Neural crest cell (in vitro differentiated cells): ENCODE data around the gene CPNE1. TPM values are rescaled to one million over a fixed set of nuclear protein-coding genes. Genes with fewer than 3 reads are reported as not detected.
"Not testable (repeated sequence)": the region's sequence is repeated elsewhere in the genome, so short reads cannot be mapped to it uniquely, and the experiment has no call there.

Experiments used
- DNase-seq: peaks from one replicate; pipeline ENCODE4 v3.0.0; 2021; ENCODE audit warnings: low read depth, mixed read lengths, low spot score
- H3K27ac Mint-ChIP-seq: one replicate; pipeline ENCODE4 v1.8.0; 2021; ENCODE audit warnings: mild to moderate bottlenecking, mixed read lengths; ENCODE audit not compliant: unreplicated experiment
- H3K27me3 Mint-ChIP-seq: 2 replicates; pipeline ENCODE4 v1.8.0; 2021; ENCODE audit warnings: low read depth, mild to moderate bottlenecking, mixed read lengths
- H3K36me3 Mint-ChIP-seq: 2 replicates; pipeline ENCODE4 v1.8.0; 2021; ENCODE audit warnings: low read depth, mild to moderate bottlenecking, mixed read lengths
- H3K4me1 Mint-ChIP-seq: 2 replicates; pipeline ENCODE4 v1.8.0; 2021; ENCODE audit warnings: mixed read lengths
- H3K4me3 Mint-ChIP-seq: one replicate; pipeline ENCODE4 v1.8.0; 2021; ENCODE audit warnings: mild to moderate bottlenecking, mixed read lengths
- H3K9me3 Mint-ChIP-seq: 2 replicates; pipeline ENCODE4 v1.8.0; 2021; ENCODE audit warnings: mixed read lengths
- total RNA-seq: library from RNA; stranded (reverse); gene quantifications from 2 replicates; pipeline ENCODE4 v1.2.1, GENCODE V29; 2021
- TF ChIP-seq, protein P1 (sequence below): fragments of 200-600 bp; sonication (generic); conservative IDR thresholded peaks from 2 replicates; pipeline ENCODE4 v1.5.0; 2021; ENCODE audit warnings: antibody characterized with exemption, mild to moderate bottlenecking

CPNE1 gene
- total RNA-seq, 1 donor from 2014 or later: 236 TPM

DNA sequence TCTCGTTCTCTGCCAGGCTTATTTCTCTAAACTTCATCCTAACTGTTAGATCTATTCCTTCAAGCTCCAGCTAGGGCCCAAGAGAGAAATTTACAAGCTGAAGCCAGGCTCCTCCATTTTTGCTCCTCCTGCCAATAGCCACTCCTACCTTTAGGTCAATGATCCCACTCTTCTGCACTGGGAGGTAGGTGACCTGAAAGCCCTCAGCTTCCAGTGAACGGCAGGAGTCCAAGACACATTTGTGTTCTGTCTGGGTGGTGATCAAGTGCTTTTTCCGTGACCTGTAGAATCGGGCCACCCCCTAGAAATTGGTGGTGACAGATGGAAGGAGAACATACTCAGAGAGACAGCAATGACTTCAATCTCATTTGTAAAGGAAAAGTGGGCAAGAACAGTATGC, 25.6 kb upstream of the CPNE1 start:
- TF ChIP-seq, protein P1, sequence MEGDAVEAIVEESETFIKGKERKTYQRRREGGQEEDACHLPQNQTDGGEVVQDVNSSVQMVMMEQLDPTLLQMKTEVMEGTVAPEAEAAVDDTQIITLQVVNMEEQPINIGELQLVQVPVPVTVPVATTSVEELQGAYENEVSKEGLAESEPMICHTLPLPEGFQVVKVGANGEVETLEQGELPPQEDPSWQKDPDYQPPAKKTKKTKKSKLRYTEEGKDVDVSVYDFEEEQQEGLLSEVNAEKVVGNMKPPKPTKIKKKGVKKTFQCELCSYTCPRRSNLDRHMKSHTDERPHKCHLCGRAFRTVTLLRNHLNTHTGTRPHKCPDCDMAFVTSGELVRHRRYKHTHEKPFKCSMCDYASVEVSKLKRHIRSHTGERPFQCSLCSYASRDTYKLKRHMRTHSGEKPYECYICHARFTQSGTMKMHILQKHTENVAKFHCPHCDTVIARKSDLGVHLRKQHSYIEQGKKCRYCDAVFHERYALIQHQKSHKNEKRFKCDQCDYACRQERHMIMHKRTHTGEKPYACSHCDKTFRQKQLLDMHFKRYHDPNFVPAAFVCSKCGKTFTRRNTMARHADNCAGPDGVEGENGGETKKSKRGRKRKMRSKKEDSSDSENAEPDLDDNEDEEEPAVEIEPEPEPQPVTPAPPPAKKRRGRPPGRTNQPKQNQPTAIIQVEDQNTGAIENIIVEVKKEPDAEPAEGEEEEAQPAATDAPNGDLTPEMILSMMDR: no peak
- no peaks in the 10 kb centered on the region for H3K27me3 Mint-ChIP-seq
- DNase-seq: no peak
- H3K36me3 Mint-ChIP-seq: peaks cover 17% of the 10 kb centered on the region
- peaks cover 6% of the 10 kb centered on the region for H3K9me3 Mint-ChIP-seq
- H3K27ac Mint-ChIP-seq: no peak overlapping the region
- H3K4me3 Mint-ChIP-seq: no peak overlapping the region
- no peaks in the 10 kb centered on the region for H3K4me1 Mint-ChIP-seq

DNA sequence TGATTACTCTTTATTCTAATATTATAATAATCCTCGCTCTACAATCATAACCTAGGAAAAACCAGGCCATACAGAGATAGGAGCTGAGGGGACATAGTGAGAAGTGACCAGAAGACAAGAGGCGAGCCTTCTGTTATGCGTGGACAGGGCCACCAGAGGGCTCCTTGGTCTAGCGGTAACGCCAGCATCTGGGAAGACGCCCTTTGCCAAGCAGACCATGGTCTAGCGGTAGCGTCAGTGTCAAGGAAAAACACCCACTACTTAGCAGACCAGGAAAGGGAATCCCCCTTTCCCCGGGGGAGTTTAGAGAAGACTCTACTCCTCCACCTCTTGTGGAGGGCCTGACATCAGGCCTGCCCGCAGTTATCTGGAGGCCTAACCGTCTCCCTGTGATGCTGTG, 22.2 kb upstream of the CPNE1 start:
- H3K9me3 Mint-ChIP-seq, H3K4me3 Mint-ChIP-seq, DNase-seq, H3K27ac Mint-ChIP-seq, H3K4me1 Mint-ChIP-seq, H3K27me3 Mint-ChIP-seq: not testable (repeated sequence)
- TF ChIP-seq, protein P1: peak; percentile 32
- peaks cover 15% of the 10 kb centered on the region for H3K36me3 Mint-ChIP-seq

DNA sequence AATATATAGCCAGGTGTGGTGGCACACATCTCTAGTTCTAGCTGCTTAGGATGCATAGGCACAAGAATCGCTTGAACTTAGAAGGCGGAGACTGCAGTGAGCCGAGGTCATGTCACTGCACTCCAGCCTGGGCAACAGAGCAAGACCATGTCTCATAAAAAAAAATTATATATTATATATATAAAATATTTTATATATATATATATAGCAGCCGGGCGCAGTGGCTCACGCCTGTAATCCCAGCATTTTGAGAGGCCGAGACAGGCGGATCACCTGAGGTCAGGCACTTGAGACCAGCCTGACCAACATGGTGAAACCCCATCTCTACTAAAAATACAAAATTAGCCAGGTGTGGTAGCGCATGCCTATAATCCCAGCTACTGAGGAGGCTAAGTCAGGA, 20.7 kb upstream of the CPNE1 start:
- H3K4me3 Mint-ChIP-seq, H3K27ac Mint-ChIP-seq, H3K9me3 Mint-ChIP-seq, H3K4me1 Mint-ChIP-seq, DNase-seq, H3K27me3 Mint-ChIP-seq: not testable (repeated sequence)
- peaks cover 16% of the 10 kb centered on the region for H3K36me3 Mint-ChIP-seq

DNA sequence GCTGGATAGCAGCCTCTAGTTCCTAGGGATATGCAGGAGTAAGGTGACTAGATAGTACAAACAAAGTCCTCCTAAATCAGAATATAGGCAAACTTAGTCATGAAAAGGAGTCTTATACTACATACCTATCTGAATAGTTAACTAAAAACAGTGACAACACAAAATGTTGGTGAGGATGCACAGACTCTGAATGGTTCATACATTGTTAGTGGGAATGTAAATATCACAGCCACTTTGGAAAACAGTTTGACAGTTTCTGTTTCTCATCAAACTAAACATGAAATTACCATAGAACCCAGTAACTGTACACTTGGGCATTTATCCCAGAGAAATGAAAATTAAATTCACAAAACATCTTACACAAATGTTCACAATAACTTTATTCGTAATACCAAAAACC, 17.3 kb upstream of the CPNE1 start:
- Mint-ChIP-seq H3K4me3 (no peak overlapping the region), H3K36me3 (peaks cover 5% of the 10 kb centered on the region), H3K9me3 (no peaks in the 10 kb centered on the region), H3K4me1 (peaks cover 3% of the 10 kb centered on the region), H3K27ac (no peak overlapping the region), H3K27me3 (no peaks in the 10 kb centered on the region)
- TF ChIP-seq, protein P1: no peak
- DNase-seq: no peak

DNA sequence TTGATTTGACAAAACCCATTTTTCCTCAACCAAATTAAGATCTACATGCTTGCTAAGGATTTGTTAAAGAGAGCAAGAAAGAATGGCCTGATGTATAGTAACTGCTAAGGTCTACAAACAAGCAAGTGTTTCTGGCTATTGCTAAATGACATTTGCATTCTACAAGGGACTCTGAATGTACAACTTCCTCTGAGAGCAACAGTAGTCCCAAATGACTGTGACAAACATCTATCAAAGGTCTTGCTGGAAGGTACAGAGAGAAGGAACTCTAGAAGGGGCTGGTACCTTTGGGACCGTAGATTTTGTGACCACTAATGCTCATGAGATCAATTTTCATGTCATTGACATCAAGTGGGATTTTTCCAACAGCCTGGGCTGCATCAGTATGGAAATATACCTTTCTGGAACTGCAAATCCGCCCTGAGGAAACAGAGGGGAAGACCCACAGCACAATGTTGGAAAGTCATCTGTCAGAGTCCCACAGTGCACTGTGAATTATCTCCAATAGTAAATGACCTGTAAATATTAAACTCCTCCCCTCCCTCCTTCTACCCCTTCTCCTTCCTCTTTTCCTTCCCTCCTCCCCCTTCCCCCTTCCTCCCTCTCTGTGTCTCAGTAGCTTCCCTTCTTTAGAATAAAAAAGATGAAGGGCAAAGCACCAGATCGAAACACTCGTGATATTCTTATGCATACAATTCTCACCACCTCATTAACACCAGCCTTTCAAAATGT, 15.9 kb upstream of the CPNE1 start:
- H3K4me3 Mint-ChIP-seq: no peak overlapping the region
- no peaks in the 10 kb centered on the region for H3K27me3 Mint-ChIP-seq
- H3K9me3 Mint-ChIP-seq: no peaks in the 10 kb centered on the region
- peaks cover 3% of the 10 kb centered on the region for H3K4me1 Mint-ChIP-seq
- TF ChIP-seq, protein P1: no peak
- DNase-seq: no peak
- H3K36me3 Mint-ChIP-seq: peaks cover 2% of the 10 kb centered on the region
- no peak overlapping the region for H3K27ac Mint-ChIP-seq

DNA sequence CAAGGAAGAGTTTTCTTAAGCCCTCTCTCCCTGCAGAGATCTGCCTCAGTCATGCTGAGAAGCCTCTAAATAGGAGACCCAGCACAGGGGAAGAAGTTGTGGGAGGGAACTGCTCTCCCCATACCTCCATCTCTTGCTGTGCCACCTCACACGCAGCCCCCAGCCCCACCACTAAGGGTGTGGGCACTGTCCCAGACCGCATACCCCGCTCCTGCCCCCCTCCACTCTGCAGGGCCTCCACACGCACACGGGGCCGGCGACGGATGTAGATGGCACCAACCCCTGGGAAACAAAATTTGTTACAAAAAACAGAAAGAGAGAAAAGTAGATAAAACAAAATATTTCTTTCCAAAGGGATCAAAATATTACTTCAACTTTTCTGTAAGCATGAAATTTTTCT, 10.2 kb upstream of the CPNE1 start:
- Mint-ChIP-seq H3K9me3 (no peaks in the 10 kb centered on the region), H3K4me1 (no peaks in the 10 kb centered on the region), H3K27me3 (no peaks in the 10 kb centered on the region), H3K4me3 (no peak overlapping the region), H3K27ac (no peak overlapping the region), H3K36me3 (peaks cover 3% of the 10 kb centered on the region)
- TF ChIP-seq, protein P1: no peak
- no peak for DNase-seq
